Prostate gland (tissue), 2 donors: ENCODE results near the gene TEX9. TPM values are rescaled to one million over a fixed set of nuclear protein-coding genes. Genes with fewer than 3 reads are reported as not detected.

Experiments
- DNase-seq: peaks from one replicate; pipeline ENCODE4 v3.0.0-alpha.2; 2019; ENCODE audit warnings: low spot score
- H3K27ac ChIP-seq, 2 donors: fragments of 200-600 bp; sonication (generic); 2 replicates each; pipeline ENCODE4 v1.5.1; 2017 to 2019
- H3K27me3 ChIP-seq: fragments of 200-600 bp; sonication (generic); replicated peaks from 2 replicates; pipeline ENCODE4 v1.5.1; 2019; ENCODE audit not compliant: insufficient read depth
- H3K36me3 ChIP-seq, 2 donors: fragments of 200-600 bp; sonication (generic); 1 replicate in 1 of 2; 2 replicates in 1 of 2; pipeline versions ENCODE4 v1.5.1 to v1.8.1; 2017 to 2019
- H3K4me1 ChIP-seq: fragments of 200-600 bp; sonication (generic); replicated peaks from 2 replicates; pipeline ENCODE4 v1.5.1; 2019
- H3K4me3 ChIP-seq, 2 donors: fragments of 200-600 bp; sonication (generic); 2 replicates each; pipeline ENCODE4 v1.5.1; 2017 to 2019
- H3K9me3 ChIP-seq: fragments of 200-600 bp; sonication (generic); 2 replicates; pipeline ENCODE4 v1.5.1; 2017
- POLR2A ChIP-seq: fragments of 450-650 bp; IDR thresholded peaks from one replicate; pipeline ENCODE4 v1.6.1; 2016; ENCODE audit warnings: antibody characterized with exemption, mild to moderate bottlenecking
- POLR2AphosphoS5 ChIP-seq: sonication (generic); formaldehyde crosslinking; IDR thresholded peaks from one replicate; pipeline ENCODE4 v1.6.1; 2017; ENCODE audit warnings: antibody characterized with exemption
- WGBS: methylation state at CpG from one replicate; pipeline ENCODE4 v1.1.5; 2018; 5-methylcytosine and 5-hydroxymethylcytosine counted together
- intact Hi-C: fragments of 100-400 bp; cut with DNase I; formaldehyde crosslinking; loops from one replicate; pipeline ENCODE4 v1.14.2; 2022
- total RNA-seq, 2 donors: library from RNA; depleted of rRNA; stranded (reverse); fragments of >200 nt; gene quantifications; one replicate each; pipeline ENCODE4 v1.1.0, GENCODE V29; 2016
- TF ChIP-seq, protein P1 (sequence below), 4 experiments: fragments of 200-600 bp in 2 of 4; fragments of 450-650 bp in 2 of 4; sonication (generic) in 2 of 4; IDR thresholded peaks; 1 replicate in 3 of 4; 2 replicates in 1 of 4; pipeline ENCODE4 v1.5.1; 2016 to 2019; ENCODE audit warnings: antibody characterized with exemption in 4 of 4, mild to moderate bottlenecking in 2 of 4, moderate library complexity in 2 of 4

The TEX9 gene
- total RNA-seq, 2 donors from 2014 or later: 8.7 to 9.4 TPM

- H3K4me3 ChIP-seq: no peak overlapping the region
- no peak overlapping the region for H3K27ac ChIP-seq
- H3K27me3 ChIP-seq: no peaks in the 10 kb centered on the region
- no peaks in the 10 kb centered on the region for H3K36me3 ChIP-seq
- no peak for DNase-seq
- H3K9me3 ChIP-seq: no peaks in the 10 kb centered on the region
- WGBS: 86% methylated on average over 3 of the region's 3 CpGs
- no peaks in the 10 kb centered on the region for H3K4me1 ChIP-seq
- TF ChIP-seq POLR2AphosphoS5 (no peak), POLR2A (no peak)
- TF ChIP-seq, protein P1, sequence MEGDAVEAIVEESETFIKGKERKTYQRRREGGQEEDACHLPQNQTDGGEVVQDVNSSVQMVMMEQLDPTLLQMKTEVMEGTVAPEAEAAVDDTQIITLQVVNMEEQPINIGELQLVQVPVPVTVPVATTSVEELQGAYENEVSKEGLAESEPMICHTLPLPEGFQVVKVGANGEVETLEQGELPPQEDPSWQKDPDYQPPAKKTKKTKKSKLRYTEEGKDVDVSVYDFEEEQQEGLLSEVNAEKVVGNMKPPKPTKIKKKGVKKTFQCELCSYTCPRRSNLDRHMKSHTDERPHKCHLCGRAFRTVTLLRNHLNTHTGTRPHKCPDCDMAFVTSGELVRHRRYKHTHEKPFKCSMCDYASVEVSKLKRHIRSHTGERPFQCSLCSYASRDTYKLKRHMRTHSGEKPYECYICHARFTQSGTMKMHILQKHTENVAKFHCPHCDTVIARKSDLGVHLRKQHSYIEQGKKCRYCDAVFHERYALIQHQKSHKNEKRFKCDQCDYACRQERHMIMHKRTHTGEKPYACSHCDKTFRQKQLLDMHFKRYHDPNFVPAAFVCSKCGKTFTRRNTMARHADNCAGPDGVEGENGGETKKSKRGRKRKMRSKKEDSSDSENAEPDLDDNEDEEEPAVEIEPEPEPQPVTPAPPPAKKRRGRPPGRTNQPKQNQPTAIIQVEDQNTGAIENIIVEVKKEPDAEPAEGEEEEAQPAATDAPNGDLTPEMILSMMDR (IDR thresholded peaks at IDR 0.05): no peak
- intact Hi-C loops: no loop called here
Observed at GRCh38 chr15:56456229-56456628, 91.0 kb downstream of the TEX9 start.

DNA sequence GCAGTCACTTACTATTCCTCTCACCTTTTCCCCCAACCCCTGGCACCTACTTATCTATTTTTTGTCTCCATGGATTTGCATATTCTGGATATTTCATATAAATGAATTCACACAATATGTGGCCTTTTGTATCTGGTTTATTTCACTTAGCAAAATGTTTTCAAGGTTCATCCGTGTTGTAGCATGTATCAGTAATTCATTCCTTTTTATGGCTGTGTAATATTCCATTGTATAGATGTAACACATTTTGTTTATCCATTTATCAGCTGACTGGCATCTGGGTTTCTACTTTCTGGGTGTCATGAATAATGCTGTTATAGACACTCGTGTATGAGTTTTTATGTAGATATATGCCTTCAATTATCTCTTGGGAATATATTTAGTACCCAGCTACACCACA, 93.9 kb downstream of the TEX9 start:
- WGBS: 99% methylated on average over 2 of the region's 2 CpGs
- intact Hi-C loops: no loop called here

GRCh38 chr15:56460071-56460470, 94.8 kb downstream of the TEX9 start:
- WGBS: 41% methylated on average over 1 of the region's 1 CpG
- Histone ChIP-seq H3K27me3 (no peaks in the 10 kb centered on the region), H3K27ac (no peak overlapping the region), H3K36me3 (no peaks in the 10 kb centered on the region), H3K4me3 (no peak overlapping the region), H3K9me3 (no peaks in the 10 kb centered on the region), H3K4me1 (no peaks in the 10 kb centered on the region)
- DNase-seq: no peak
- TF ChIP-seq POLR2AphosphoS5: no peak
- no peak for TF ChIP-seq POLR2A
- TF ChIP-seq, protein P1 (IDR thresholded peaks at IDR 0.05): no peak
- intact Hi-C loops: no loop called here

More for the DNA sequence above, 93.9 kb downstream of the TEX9 start:
- no peak overlapping the region for H3K27ac ChIP-seq
- H3K27me3 ChIP-seq: no peaks in the 10 kb centered on the region
- no peaks in the 10 kb centered on the region for H3K36me3 ChIP-seq
- no peaks in the 10 kb centered on the region for H3K9me3 ChIP-seq
- TF ChIP-seq, protein P1 (IDR thresholded peaks at IDR 0.05): no peak
- TF ChIP-seq POLR2AphosphoS5: no peak
- TF ChIP-seq POLR2A: no peak
- H3K4me1 ChIP-seq: no peaks in the 10 kb centered on the region
- H3K4me3 ChIP-seq: no peak overlapping the region
- no peak for DNase-seq

GRCh38 chr15:56460947-56461346, 95.7 kb downstream of the TEX9 start:
- no peaks in the 10 kb centered on the region for H3K27me3 ChIP-seq
- H3K36me3 ChIP-seq: no peaks in the 10 kb centered on the region
- WGBS: 98% methylated on average over 2 of the region's 2 CpGs
- intact Hi-C loops: no loop called here
- no peak for TF ChIP-seq POLR2A
- TF ChIP-seq POLR2AphosphoS5: no peak
- TF ChIP-seq, protein P1 (IDR thresholded peaks at IDR 0.05): no peak
- no peaks in the 10 kb centered on the region for H3K9me3 ChIP-seq
- H3K27ac ChIP-seq: no peak overlapping the region
- DNase-seq: no peak
- no peaks in the 10 kb centered on the region for H3K4me1 ChIP-seq
- H3K4me3 ChIP-seq: no peak overlapping the region

DNA sequence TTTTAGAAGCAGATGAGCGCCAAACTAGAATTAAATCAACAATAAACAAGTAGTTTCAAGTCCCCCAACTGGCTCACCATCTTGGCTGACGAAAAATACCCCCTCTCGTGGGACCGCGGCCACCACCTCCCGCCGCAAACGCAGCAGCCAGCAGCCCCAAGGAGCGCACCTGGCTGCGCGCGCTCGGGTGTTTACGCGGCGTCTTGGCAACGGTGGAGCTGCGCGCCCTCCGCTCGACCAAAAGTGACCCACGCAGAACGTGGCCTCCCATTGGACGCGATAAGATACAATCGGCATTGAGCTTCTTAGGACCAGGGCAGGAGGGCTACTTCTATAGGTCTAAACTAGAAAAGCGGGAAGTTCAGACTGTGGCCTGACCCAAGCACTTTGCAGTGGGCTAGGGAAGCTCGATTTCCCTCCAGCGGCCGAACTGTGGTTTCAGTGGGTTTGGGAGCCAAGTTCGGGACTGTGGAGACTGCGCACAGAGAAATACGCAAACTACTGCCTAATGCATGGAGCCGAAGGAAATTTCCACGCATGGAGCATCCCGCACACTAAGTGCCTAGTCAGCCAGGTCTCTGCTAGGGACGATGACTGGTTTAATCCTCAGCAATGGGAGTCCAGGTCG, 99.8 kb downstream of the TEX9 start, which contains the start of gene MNS1:
Gene MNS1, minus strand, starts transcription at position 245 of the 628 bp plus-strand sequence. Its CDS starts 165 bp downstream, at position 80.
- Histone ChIP-seq H3K4me1 (no peaks in the 10 kb centered on the region), H3K27ac (peak within 1 kb of the TSS in 1 of 2 donors; percentile 28), H3K9me3 (no peaks in the 10 kb centered on the region), H3K27me3 (no peaks in the 10 kb centered on the region), H3K36me3 (no peaks in the 10 kb centered on the region), H3K4me3 (peak within 1 kb of the TSS; percentile 44 to 52)
- peak; percentile 95 for TF ChIP-seq POLR2AphosphoS5
- TF ChIP-seq, protein P1 (IDR thresholded peaks at IDR 0.05): no peak
- no peak for TF ChIP-seq POLR2A
- WGBS: 1% methylated on average over 35 of the region's 38 CpGs
- intact Hi-C loops: no loop called here
- peak; percentile 93 for DNase-seq
